ENCODE data around the gene ARHGEF40.
A peak's percentile ranks its signal among the peaks of the same experiment; 100 is the strongest.

The ARHGEF40 gene

GRCh38 chr14:21054768-21055145, 15.3 kb upstream of the ARHGEF40 start:
- Mint-ChIP-seq H3K4me3 (no peak overlapping the region), H3K27ac (peak overlapping the region; percentile 40), H3K36me3 (ENCODE audit: low read depth) (no peaks in the 10 kb centered on the region), H3K9me3 (no peaks in the 10 kb centered on the region), H3K4me1 (peaks cover 35% of the 10 kb centered on the region), H3K27me3 (ENCODE audit: low read depth, poor library complexity) (peaks cover 9% of the 10 kb centered on the region)
- no peak for DNase-seq
- no peak for TF ChIP-seq CTCF (IDR thresholded peaks at IDR 0.05)

- peak overlapping the region; percentile 94 for H3K27ac Mint-ChIP-seq
- H3K27me3 Mint-ChIP-seq (ENCODE audit: low read depth, poor library complexity) = peaks cover 15% of the 10 kb centered on the region
- no peaks in the 10 kb centered on the region for H3K9me3 Mint-ChIP-seq
- no peaks in the 10 kb centered on the region for H3K36me3 Mint-ChIP-seq (ENCODE audit: low read depth)
- no peak for DNase-seq
- no peak for TF ChIP-seq CTCF (IDR thresholded peaks at IDR 0.05)
- no peak overlapping the region for H3K4me3 Mint-ChIP-seq
- peaks cover 43% of the 10 kb centered on the region for H3K4me1 Mint-ChIP-seq
Measured at GRCh38 chr14:21055432-21056117, 14.5 kb upstream of the ARHGEF40 start.

- H3K4me1 Mint-ChIP-seq = peaks cover 53% of the 10 kb centered on the region
- no peak overlapping the region for H3K27ac Mint-ChIP-seq
- H3K4me3 Mint-ChIP-seq = no peak overlapping the region
- no peak for DNase-seq
- peaks cover 15% of the 10 kb centered on the region for H3K27me3 Mint-ChIP-seq (ENCODE audit: low read depth, poor library complexity)
- H3K9me3 Mint-ChIP-seq = no peaks in the 10 kb centered on the region
- H3K36me3 Mint-ChIP-seq (ENCODE audit: low read depth) = no peaks in the 10 kb centered on the region
- TF ChIP-seq CTCF (IDR thresholded peaks at IDR 0.05) = no peak
Measured at GRCh38 chr14:21056520-21057163, 13.5 kb upstream of the ARHGEF40 start.

GRCh38 chr14:21057803-21058675, 12.1 kb upstream of the ARHGEF40 start, which contains the start of gene RNASE8:
RNASE8 (plus strand) TSS chr14:21057822; CDS start chr14:21057893, 71 bp downstream.
- Mint-ChIP-seq H3K4me1 (peaks cover 65% of the 10 kb centered on the region), H3K36me3 (ENCODE audit: low read depth) (no peaks in the 10 kb centered on the region), H3K9me3 (no peaks in the 10 kb centered on the region), H3K27ac (peak within 1 kb of the TSS; percentile 52), H3K4me3 (no peak within 1 kb of the TSS), H3K27me3 (ENCODE audit: low read depth, poor library complexity) (peaks cover 10% of the 10 kb centered on the region)
- DNase-seq = no peak
- TF ChIP-seq CTCF (IDR thresholded peaks at IDR 0.05) = no peak

- peak overlapping the region; percentile 71 for H3K27ac Mint-ChIP-seq
- DNase-seq = no peak
- H3K9me3 Mint-ChIP-seq = no peaks in the 10 kb centered on the region
- H3K27me3 Mint-ChIP-seq (ENCODE audit: low read depth, poor library complexity) = peaks cover 10% of the 10 kb centered on the region
- TF ChIP-seq CTCF (IDR thresholded peaks at IDR 0.05) = no peak
- no peak overlapping the region for H3K4me3 Mint-ChIP-seq
- H3K4me1 Mint-ChIP-seq = peaks cover 70% of the 10 kb centered on the region
- no peaks in the 10 kb centered on the region for H3K36me3 Mint-ChIP-seq (ENCODE audit: low read depth)
Measured at GRCh38 chr14:21058903-21059302, 11.2 kb upstream of the ARHGEF40 start.

Measured in nephron progenitor cell (in vitro differentiated cells).